SK-N-SH treated with all-trans-retinoic acid at 6 μM for 48 hours (cell line): ENCODE results near the gene MANBA.

Experiments used
- ARNTL ChIP-seq: fragments of 450-650 bp; formaldehyde crosslinking; IDR thresholded peaks from 2 replicates; pipeline ENCODE4 v1.5.0; 2020; ENCODE audit warnings: low read depth, mild to moderate bottlenecking, moderate library complexity, borderline replicate concordance
- CSDC2 ChIP-seq: fragments of 250-450 bp; sonication (Bioruptor Pico); IDR thresholded peaks from 2 replicates; pipeline ENCODE4 v1.5.0; 2020; ENCODE audit warnings: mild to moderate bottlenecking, moderate library complexity
- ESRRG ChIP-seq: fragments of 250-450 bp; sonication (Bioruptor Pico); IDR thresholded peaks from 2 replicates; pipeline ENCODE4 v1.6.1; 2021; ENCODE audit warnings: mild to moderate bottlenecking
- PATZ1 ChIP-seq: fragments of 250-450 bp; sonication (Bioruptor Pico); IDR thresholded peaks from 2 replicates; pipeline ENCODE4 v1.8.0; 2020; ENCODE audit warnings: mild to moderate bottlenecking, moderate library complexity, borderline replicate concordance
- POU6F1 ChIP-seq: fragments of 250-450 bp; sonication (Bioruptor Pico); IDR thresholded peaks from 2 replicates; pipeline ENCODE4 v1.8.0; 2021; ENCODE audit warnings: low read depth, mild to moderate bottlenecking, moderate library complexity, borderline replicate concordance

- TF ChIP-seq CSDC2 (no peak), POU6F1 (CRISPR knock-in tag) (no peak), ARNTL (CRISPR knock-in tag) (no peak), PATZ1 (CRISPR knock-in tag) (no peak), ESRRG (CRISPR knock-in tag) (no peak)
Measured at GRCh38 chr4:102733084-102733483, 27.7 kb downstream of the MANBA start.
